Panc1 (cell line): ENCODE measurements around the gene FCMR.

Experiments used
- CTCF ChIP-seq: fragments of 450-650 bp; IDR thresholded peaks from 2 replicates; pipeline ENCODE4 v1.5.1; 2017; ENCODE audit warnings: mild to moderate bottlenecking
- SIN3A ChIP-seq: IDR thresholded peaks from 2 replicates; pipeline ENCODE4 v1.6.1; 2012; ENCODE audit warnings: low read depth, mild to moderate bottlenecking, low read length, moderate library complexity, borderline replicate concordance; ENCODE audit not compliant: insufficient read depth

GRCh38 chr1:206960676-206961386 is 39.1 kb upstream of the FCMR start:
- no peak for TF ChIP-seq CTCF
- no peak for TF ChIP-seq SIN3A
